ENCODE data around the gene ZNF814.
"Not testable (repeated sequence)": the region's sequence is repeated elsewhere in the genome, so short reads cannot be mapped to it uniquely, and the experiment has no call there.

Gene ZNF814

DNA sequence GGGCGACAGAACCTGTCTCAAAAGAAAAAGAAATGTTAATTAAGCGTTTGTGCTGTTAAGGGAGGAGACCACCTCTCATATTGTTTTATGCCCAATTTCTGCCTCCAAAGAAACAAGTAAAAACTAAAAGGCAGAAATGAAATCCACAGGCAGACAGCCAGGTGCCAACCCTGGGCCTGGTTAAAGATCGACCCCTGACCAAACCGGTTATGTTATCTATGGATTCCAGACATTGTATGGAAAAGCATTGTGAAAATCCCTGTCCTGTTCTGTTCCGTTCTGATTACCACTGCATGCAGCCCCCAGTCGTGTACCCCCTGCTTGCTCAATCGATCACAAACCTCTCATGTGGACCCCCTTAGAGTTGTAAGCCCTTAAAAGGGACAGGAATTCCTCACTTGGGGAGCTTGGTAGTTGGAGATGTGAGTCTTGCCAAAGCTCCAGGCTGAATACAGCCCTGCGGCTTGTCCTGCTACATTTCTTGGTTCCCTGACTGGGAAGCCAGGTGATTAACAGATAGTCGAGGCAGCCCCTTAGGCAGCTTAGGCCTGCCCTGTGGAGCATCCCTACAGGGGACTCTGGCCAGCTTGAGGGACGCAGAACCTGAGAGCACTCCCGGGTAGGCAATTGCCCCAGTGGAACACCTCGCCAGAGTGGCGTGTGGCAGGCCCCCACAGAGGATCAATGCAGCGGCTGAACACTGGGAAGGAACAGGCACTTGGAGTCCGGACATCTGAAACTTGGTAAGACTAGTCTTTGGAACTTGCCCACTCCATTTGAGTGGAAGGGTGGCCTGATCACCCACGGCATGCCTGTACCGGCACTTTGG lies 73.4 kb downstream of the ZNF814 start:
- DNase-seq, result no peak

DNA sequence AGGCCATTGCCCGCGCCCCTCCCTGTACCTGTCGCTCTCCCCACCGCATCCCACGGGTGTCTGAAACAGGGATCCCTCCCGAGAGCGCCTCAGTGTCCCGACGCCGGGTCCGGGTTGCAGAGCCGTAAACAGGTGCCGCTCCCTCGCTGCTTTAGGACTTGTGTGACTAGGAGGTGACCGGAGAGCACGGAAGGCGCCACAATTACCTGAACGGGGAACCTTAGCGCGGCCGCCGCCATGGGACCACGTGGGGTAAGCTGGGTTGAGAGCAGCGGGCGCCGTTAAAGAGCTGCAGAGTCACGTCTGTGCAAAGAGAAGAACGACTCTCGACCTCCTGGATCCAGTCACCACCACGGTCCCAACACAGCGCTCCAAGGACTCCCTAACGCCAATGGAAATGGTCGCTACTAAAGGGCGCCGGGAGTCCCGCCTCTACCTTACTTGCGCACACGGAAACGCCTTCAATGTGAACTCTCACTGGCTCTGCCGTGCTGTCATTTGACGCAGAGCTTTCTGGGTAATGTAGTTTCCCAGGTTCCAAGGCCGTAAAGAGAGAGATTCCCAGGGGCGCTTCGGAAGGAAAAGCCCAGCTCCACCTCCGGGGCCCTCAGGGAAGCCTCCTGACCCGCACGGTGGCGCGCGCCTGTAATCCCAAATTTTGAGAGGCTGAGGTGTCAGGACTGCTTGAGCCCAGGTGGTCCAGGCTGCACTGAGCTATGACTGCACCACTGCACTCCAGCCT lies 74.2 kb downstream of the ZNF814 start, which contains the start of gene ZNF552:
ZNF552 (minus strand) TSS at position 409 of the 742 bp plus-strand sequence; CDS start at position 239, 170 bp downstream.
- peak; percentile 85 for DNase-seq

DNA sequence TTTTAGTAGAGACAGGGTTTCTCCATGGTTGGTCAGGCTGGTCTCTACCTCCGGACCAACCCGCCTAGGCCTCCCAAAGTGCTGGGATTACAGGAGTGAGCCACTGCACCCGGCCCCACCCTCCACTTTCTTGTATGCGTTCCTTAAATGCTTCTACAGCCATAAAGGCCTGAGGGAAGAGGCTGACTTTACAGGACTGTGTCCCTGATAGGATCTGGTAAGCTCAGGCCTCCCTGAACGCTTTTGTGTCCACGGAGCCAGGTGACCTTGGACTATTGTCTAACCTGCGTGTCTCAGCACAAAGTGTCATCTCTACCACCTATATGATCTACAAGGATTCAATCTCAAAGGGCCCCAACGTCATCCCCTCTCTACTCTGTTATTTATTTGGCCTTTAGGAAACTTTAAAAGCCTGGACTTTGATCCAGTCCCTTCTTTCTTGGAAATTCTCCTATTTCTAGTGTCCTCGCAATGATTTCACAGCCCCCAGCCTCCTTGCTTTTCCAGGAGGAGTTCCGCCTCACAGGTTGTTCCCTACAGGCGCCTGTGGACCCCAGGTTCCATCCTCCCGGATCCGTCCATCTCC lies 74.8 kb downstream of the ZNF814 start:
- no peak for DNase-seq

DNA sequence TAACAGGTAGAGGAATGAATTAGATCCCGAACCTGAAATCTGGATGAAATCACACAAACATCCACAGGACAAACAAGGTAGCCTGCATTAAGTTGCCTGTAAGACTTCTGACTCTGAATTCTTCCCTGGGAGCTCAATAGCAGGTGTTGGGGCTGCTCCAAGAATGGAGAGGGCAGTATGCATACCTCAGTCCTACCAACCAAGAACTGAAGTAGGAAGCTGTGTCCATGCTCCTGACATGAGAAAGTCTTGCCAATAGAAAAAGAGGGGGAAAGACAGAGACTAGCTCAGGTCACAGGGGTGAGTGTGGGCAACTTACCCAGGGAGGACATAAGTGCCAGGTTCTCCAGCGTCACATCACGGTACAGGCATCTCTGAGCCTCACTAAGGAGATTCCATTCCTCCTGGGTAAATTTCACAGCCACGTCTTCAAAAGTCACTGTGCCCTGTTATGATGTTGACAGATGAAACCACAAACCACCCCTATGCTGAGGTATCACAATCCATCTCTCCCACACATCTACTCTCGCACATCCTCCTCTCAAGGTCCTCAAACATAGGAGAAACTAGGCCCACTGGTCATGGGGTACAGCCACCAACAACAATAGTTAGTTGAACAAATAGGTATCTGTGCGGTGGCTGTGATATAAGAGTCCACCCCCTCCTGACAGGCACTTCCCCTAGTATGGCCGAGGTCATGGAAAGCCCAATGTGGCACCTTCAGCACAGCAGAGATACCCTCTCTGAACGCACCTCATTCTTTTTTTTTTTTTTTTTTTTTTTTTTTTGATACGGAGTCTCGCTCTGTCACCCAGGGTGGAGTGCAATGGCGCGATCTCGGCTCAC lies 75.6 kb downstream of the ZNF814 start:
- not testable (repeated sequence) for DNase-seq

DNA sequence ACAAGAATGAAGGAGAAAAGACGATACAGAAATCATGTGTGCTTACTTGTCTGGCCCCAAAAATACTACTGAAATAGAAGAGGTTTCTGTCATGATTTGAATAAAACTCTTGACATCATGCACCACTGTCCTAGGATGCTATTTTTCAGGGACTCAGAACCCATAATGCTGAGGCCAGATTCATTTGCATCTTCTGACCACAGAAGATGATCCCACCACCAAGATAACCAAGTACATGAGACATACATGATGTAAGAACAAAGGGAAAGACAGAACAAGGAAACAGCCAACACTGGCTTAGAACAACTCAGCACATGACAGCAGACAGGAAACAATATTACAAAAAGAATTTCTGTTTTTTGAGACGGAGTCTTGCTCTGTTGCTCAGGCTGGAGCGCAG lies 76.6 kb downstream of the ZNF814 start:
- no peak for DNase-seq

DNA sequence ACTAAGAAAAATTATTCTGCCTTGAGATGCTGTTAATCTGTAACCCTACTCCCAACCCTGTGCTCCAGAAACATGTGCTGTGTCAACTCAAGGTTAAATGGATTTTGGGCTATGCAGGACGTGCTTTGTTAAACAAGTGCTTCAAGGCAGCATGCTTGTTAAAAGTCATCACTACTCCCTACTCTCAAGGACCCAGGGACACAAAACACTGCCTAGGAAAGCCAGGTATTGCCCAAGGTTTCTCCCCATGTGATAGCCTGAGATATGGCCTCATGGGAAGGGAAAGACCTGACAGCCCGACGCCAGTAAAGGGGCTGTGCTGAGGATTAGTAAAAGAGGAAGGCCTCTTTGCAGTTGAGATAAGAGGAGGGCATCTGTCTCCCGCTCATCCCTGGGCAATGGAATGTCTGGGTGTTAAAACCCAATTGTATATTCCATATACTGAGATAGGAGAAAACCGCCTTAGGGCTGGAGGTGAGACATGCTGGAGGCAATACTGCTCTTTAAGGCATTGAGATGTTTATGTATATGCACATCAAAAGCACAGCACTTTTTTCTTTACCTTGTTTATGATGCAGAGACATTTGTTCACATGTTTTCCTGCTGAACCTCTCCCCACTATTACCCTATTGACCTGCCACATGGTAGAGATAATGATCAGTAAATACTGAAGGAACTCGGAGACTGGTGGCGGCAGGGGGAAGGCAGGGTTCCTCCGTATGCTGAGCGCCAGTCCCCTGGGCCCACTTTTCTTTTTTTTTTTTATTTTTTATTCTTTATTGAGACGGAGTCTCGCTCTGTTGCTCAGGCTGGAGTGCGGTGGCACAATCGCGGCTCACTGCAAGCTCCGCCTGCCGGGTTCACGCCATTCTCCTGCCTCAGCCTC lies 78.2 kb downstream of the ZNF814 start:
- not testable (repeated sequence) for DNase-seq

DNA sequence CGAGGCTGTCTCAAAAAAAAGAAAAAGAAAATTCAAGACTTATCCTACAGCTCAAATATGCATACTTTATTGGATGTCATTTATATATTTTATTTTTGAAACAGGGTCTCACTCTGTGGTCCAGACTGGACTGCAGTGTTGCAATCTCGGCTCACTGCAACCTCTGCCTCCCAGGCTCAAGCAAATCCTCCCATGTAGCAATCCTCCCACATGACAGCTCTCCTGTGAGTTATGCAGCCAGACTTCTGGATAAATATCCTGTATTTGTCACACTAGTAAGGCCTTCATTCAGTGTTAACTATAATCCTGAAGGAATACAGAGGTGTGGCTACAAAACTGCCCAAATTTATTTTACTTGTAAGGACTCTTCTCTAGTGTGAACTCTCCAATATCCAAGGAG lies 81.3 kb downstream of the ZNF814 start:
- no peak for DNase-seq

DNA sequence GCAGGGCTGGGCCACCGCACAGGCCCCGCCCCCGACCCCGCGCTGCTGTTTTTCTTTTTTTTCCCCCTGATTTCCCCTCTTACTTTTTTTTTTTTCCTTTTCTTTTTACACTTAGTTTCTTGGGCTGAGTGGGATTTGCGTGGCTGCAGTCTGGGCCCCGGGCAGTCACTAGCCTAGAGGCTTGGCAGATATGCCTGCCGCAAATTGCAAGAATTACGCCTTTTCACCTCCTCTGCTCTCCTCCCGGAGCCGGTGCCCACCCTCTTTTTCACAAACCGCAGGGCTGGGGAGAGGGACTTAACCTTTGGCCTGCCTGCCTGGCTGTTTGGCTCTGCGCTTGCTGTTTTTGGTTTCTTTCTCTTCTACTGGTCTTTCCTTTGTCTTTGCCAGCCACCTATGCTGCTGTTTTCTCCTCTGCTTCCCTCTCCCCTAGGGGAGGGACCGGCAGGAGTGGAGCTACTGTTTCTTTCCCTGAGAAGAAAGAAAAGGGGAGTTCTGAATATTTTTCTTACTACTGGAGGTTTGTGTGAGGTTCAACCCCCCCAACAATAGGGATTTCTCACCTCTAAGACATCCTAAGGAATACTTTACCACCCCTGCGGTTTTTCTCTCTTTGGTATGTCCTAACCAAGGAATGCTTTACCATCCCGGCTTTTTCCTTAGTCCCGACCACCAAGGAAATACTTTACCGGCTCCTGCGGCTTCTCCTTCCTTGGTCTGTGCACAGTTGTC lies 85.1 kb downstream of the ZNF814 start:
- DNase-seq, result no peak

DNA sequence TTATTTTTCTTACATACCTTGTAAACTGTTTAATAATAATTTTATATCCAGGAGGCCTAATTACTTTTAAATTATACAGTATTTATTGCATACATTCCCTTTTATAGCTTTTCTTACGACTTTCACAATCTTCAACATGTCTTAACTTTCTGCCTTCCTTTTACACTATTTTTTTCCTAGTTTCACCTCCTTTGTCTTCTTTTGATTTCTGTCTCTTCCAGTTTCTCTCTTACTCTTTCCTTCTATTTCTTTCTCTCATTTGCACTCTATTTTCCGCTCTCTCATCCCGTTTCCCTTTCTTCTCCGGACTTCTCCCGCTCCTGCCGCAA lies 85.6 kb downstream of the ZNF814 start:
- DNase-seq, result no peak

DNA sequence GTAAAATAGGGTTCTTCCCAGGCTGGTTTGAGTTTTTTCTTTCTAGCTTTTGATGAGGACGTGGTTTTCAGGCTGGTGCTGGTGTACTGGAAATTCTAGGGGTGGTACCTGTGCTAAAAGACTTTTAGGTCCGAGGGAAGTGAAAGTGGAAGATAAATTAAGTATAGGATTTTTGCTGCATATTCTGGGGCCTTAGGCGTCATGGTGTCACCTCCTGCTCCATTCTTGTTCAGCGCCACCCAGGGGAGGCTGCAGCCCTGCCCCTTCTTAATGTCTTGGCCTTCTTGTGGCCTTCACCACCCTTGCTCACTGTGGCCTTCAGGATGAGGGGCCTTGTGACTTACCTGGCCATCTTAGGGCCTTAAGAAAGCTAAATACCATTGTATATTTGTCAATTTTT lies 86.6 kb downstream of the ZNF814 start:
- no peak for DNase-seq

DNA sequence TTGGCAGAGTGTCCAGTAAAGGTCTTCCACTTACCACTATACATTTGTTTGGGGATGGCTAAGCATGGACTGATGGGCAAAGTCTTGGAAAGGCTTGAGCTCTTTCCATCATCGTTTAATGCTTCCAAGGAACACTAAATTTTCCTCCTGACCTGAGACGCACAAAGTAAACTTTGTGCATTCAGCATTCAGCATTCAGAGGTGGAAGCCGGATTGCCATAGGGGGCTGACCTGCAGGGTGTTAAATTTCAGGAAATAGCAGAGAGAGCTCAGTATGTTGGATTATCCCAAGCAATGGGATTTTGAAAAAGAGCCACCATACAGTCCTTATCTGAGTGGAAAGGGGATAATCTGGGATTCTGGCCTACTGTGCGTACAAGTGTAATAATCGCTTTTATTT lies 88.1 kb downstream of the ZNF814 start:
- DNase-seq, result no peak
